Activated B cell treated with CpG ODN at 0.5 μM for 24 hours (primary cell): Measurements from ENCODE around the gene FUBP3. TPM values are rescaled to one million over a fixed set of nuclear protein-coding genes. Genes with fewer than 3 reads are reported as not detected.

Experiments used
- ATAC-seq: fragments of 200-7000 bp; cut with Tn5 transposase; one replicate; pipeline ENCODE4 v1.10.0; 2021; ENCODE audit warnings: low read depth, mild to moderate bottlenecking, moderate library complexity
- CTCF ChIA-PET: fragments of 350-600 bp; sonication (Branson Sonifier 250); formaldehyde crosslinking; loops from one replicate; lab custom pipeline; 2021; ENCODE audit warnings: antibody characterized with exemption; lab: Charles Lee
- POLR2A ChIA-PET: fragments of 350-600 bp; sonication (Branson Sonifier 250); formaldehyde crosslinking; loops from one replicate; lab custom pipeline; 2021; ENCODE audit warnings: antibody characterized with exemption; lab: Charles Lee
- DNase-seq: peaks from one replicate; pipeline ENCODE4 v3.0.0; 2022
- H3K27ac Mint-ChIP-seq: one replicate; pipeline ENCODE4 v1.8.0; 2020; ENCODE audit warnings: mixed read lengths
- H3K27me3 Mint-ChIP-seq: one replicate; pipeline ENCODE4 v1.8.0; 2021; ENCODE audit warnings: mixed read lengths
- H3K36me3 Mint-ChIP-seq: one replicate; pipeline ENCODE4 v1.8.0; 2021; ENCODE audit warnings: low read depth, mixed read lengths
- H3K4me1 Mint-ChIP-seq: one replicate; pipeline ENCODE4 v1.8.0; 2021; ENCODE audit warnings: mixed read lengths
- H3K4me3 Mint-ChIP-seq: one replicate; pipeline ENCODE4 v1.8.0; 2020; ENCODE audit warnings: mild to moderate bottlenecking, mixed read lengths
- H3K9me3 Mint-ChIP-seq: one replicate; pipeline ENCODE4 v1.8.0; 2020; ENCODE audit warnings: mixed read lengths
- CTCF ChIP-seq: fragments of 200-600 bp; IDR thresholded peaks from one replicate; pipeline ENCODE4 v1.8.0; 2022; ENCODE audit warnings: antibody characterized with exemption, mild to moderate bottlenecking
- intact Hi-C: fragments of 100-400 bp; cut with micrococcal nuclease; formaldehyde crosslinking; loops from one replicate; pipeline ENCODE4 v1.15.1; 2024
- total RNA-seq: library from RNA; stranded (reverse); gene quantifications from 2 replicates; pipeline ENCODE4 v1.2.3, GENCODE V29; 2022

Gene FUBP3, protein sequence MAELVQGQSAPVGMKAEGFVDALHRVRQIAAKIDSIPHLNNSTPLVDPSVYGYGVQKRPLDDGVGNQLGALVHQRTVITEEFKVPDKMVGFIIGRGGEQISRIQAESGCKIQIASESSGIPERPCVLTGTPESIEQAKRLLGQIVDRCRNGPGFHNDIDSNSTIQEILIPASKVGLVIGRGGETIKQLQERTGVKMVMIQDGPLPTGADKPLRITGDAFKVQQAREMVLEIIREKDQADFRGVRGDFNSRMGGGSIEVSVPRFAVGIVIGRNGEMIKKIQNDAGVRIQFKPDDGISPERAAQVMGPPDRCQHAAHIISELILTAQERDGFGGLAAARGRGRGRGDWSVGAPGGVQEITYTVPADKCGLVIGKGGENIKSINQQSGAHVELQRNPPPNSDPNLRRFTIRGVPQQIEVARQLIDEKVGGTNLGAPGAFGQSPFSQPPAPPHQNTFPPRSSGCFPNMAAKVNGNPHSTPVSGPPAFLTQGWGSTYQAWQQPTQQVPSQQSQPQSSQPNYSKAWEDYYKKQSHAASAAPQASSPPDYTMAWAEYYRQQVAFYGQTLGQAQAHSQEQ
- total RNA-seq: 38.6 and 44.7 TPM in 2 replicates

DNA sequence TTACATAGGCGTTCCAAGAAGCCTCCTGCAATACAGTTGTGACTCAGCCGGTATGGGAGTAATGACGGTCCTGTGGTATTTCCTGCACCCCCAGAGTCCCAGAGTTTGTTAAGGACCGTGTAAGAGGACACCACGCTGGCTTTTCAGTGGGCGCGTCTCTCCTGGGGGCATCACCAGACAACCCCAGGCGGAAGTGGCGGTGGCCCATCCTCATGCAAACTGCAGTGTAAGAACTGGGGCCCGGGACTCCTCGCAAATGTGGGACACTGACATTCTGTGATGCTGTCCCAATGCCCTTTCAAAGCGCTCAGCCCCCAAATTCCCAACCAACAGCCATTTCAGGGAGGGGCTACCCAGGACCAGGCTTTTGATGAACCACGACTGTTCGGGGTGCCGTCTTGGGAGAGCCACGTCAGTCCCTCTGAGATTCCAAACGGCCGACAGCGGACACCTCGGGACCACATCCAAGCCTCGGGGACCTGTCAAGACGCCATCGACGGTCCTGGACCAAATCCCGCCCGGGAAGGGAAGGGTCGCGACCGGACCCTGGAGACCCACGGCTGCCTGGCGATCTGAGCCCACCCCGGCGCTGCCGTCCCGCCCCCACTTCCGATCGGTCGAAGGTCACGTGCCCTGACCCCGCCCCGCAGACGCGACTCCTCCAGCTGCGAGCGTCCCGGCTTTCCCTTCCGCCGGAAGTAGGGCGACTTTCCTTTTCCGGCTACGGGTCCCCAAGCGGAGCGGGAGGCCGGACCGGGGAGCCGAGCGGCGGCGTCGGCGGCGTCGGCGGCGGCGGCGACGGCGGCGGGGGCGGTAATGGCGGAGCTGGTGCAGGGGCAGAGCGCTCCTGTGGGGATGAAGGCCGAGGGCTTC, at the start of gene FUBP3:
Gene FUBP3, plus strand, starts transcription at position 713 of the 873 bp plus-strand sequence. Its CDS starts 104 bp downstream, at position 817.
- intact Hi-C loops: loop anchor here (1.0 to 5.0 kb wide), 3 partner anchors 102 to 1498 kb away; partner anchors contain the start of genes MED27 and TOR1B
- H3K27me3 Mint-ChIP-seq: no peaks in the 10 kb centered on the region
- POLR2A ChIA-PET: interaction anchor here (0.6 to 0.7 kb wide), 7 partner anchors 10 to 1804 kb away, joined by 3 to 9 read pairs (median 3); no protein-coding TSS in a partner anchor
- DNase-seq: peak; percentile 86
- H3K9me3 Mint-ChIP-seq: no peaks in the 10 kb centered on the region
- H3K4me3 Mint-ChIP-seq: peak within 1 kb of the TSS; percentile 91
- TF ChIP-seq CTCF: no peak
- ATAC-seq: peak; percentile 85
- peak within 1 kb of the TSS; percentile 79 for H3K27ac Mint-ChIP-seq
- peaks cover 21% of the 10 kb centered on the region for H3K36me3 Mint-ChIP-seq
- CTCF ChIA-PET: no interaction called here
- H3K4me1 Mint-ChIP-seq: peaks cover 37% of the 10 kb centered on the region

- intact Hi-C loops: no loop called here
- Mint-ChIP-seq H3K9me3 (no peaks in the 10 kb centered on the region), H3K36me3 (no peaks in the 10 kb centered on the region), H3K27me3 (peaks cover 26% of the 10 kb centered on the region), H3K27ac (no peak overlapping the region), H3K4me1 (no peaks in the 10 kb centered on the region), H3K4me3 (no peak overlapping the region)
- no peak for TF ChIP-seq CTCF
- no peak for DNase-seq
- POLR2A ChIA-PET: interaction anchor here (0.6 kb wide), 1 partner anchor 515 kb away, joined by 5 read pairs; no protein-coding TSS in a partner anchor
- no peak for ATAC-seq
- CTCF ChIA-PET: no interaction called here
Observed at GRCh38 chr9:130530938-130531337, 48.4 kb upstream of the FUBP3 start.

DNA sequence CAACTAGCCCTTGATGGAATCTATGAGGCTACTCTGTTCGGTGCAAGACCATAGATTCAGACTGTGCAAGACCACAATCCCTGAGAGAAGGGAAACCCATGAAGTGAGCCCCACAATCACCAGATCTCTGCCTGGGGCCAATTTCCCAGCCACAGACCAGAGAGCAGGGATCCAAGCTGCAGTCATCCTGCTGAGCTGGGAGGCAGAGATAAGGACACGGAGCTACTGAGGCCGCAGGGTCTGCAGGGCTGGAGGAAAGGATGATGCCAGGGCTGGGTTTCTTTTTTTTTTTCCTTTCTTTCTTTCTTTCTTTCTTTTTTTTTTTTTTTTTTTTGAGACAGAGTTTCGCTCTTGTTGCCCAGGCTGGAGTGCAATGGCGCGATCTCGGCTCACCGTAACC, 47.7 kb upstream of the FUBP3 start:
- Mint-ChIP-seq H3K27ac (no peak overlapping the region), H3K36me3 (no peaks in the 10 kb centered on the region), H3K4me3 (no peak overlapping the region), H3K9me3 (no peaks in the 10 kb centered on the region), H3K4me1 (no peaks in the 10 kb centered on the region), H3K27me3 (peaks cover 29% of the 10 kb centered on the region)
- intact Hi-C loops: no loop called here
- DNase-seq (no peak), ATAC-seq (no peak)
- TF ChIP-seq CTCF: no peak
- ChIA-PET POLR2A (interaction anchor here (0.7 kb wide), 1 partner anchor 11 kb away, joined by 4 read pairs; no protein-coding TSS in a partner anchor), CTCF (no interaction called here)

DNA sequence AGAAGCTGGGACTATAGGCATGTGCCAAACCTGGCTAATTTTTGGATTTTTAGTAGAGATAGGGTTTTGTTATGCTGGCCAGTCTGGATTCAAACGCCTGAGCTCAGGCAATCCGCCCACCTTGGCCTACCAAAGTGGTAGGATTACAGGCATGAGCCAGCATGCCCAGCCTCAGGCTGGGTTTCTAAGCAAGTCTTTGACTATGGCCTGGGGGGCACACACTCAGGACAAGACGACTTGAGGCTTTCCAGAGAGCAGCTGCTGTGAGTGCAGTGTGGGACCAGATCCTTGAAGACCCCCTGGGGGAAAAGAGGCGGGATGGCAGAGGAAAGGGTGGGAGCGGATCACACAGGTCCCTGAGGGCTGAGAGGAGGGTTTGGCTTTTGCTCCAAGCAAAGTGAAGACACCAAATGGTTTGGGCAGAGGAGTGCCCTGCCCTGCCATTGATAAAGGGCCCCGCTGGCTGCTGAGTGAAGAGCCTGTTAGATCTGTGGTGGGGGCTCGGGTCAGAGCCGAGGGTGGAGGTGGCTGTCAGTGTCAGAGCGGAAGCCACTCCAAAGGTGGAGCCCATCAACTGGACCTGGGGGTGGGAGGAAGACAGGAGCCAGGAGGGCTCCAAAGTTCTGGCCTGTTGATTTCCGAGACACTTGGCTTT, 46.8 kb upstream of the FUBP3 start:
- H3K36me3 Mint-ChIP-seq: no peaks in the 10 kb centered on the region
- H3K4me1 Mint-ChIP-seq: peaks cover under 1% of the 10 kb centered on the region
- CTCF ChIA-PET: no interaction called here
- no peak for DNase-seq
- H3K27ac Mint-ChIP-seq: no peak overlapping the region
- H3K4me3 Mint-ChIP-seq: no peak overlapping the region
- POLR2A ChIA-PET: interaction anchor here (0.7 kb wide), 1 partner anchor 12 kb away, joined by 4 read pairs; no protein-coding TSS in a partner anchor
- TF ChIP-seq CTCF: no peak
- H3K27me3 Mint-ChIP-seq: peaks cover 33% of the 10 kb centered on the region
- H3K9me3 Mint-ChIP-seq: no peaks in the 10 kb centered on the region
- intact Hi-C loops: no loop called here
- ATAC-seq: no peak
